Activated T-cell treated with anti-CD3 and anti-CD28 coated beads, Interleukin-2, amount 50 U/mL, for 24 hours (primary cell): ENCODE measurements around the gene CORO1C.

Experiments used
- DNase-seq: peaks from one replicate; pipeline ENCODE4 v3.0.0-alpha.2; 2020
- H3K27ac Mint-ChIP-seq: 2 replicates; pipeline ENCODE4 v1.8.0; 2020; ENCODE audit warnings: mild to moderate bottlenecking, mixed read lengths
- H3K27me3 Mint-ChIP-seq: 2 replicates; pipeline ENCODE4 v1.8.0; 2020; ENCODE audit warnings: mixed read lengths
- H3K36me3 Mint-ChIP-seq: 2 replicates; pipeline ENCODE4 v1.8.0; 2020; ENCODE audit warnings: low read depth, mixed read lengths
- H3K4me1 Mint-ChIP-seq: 2 replicates; pipeline ENCODE4 v1.8.0; 2020; ENCODE audit warnings: low read depth, mixed read lengths
- H3K4me3 Mint-ChIP-seq: 2 replicates; pipeline ENCODE4 v1.8.0; 2020; ENCODE audit warnings: mild to moderate bottlenecking, moderate library complexity, mixed read lengths
- H3K9me3 Mint-ChIP-seq: 2 replicates; pipeline ENCODE4 v1.8.0; 2020; ENCODE audit warnings: mixed read lengths

Gene CORO1C

GRCh38 chr12:108690542-108691174 lies 40.7 kb downstream of the CORO1C start:
- Mint-ChIP-seq H3K9me3 (peaks cover 3% of the 10 kb centered on the region), H3K36me3 (peaks cover 11% of the 10 kb centered on the region), H3K4me1 (peaks cover 82% of the 10 kb centered on the region), H3K27me3 (no peaks in the 10 kb centered on the region), H3K27ac (peak overlapping the region; percentile 99), H3K4me3 (peak overlapping the region; percentile 64)
- no peak for DNase-seq

DNA sequence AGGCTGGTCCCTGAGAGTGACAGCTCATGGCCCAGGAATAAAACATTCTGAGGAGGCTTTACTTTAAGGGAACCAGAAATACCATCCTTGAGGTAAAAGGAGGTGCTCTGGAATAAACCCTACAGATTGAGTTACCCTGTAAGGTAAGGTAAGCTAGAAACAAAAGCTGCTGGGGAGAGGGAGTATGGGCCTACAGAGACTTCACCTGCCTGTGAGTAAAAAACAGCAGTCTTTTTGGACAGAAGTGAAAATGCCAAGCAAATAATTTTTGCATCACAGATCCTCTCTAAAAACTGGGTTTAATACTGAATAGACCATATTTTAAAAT lies 41.2 kb downstream of the CORO1C start:
- H3K4me3 Mint-ChIP-seq, result peak overlapping the region; percentile 64
- H3K27ac Mint-ChIP-seq, result peak overlapping the region; percentile 99
- no peaks in the 10 kb centered on the region for H3K27me3 Mint-ChIP-seq
- peaks cover 80% of the 10 kb centered on the region for H3K4me1 Mint-ChIP-seq
- peaks cover 7% of the 10 kb centered on the region for H3K36me3 Mint-ChIP-seq
- peaks cover 2% of the 10 kb centered on the region for H3K9me3 Mint-ChIP-seq
- DNase-seq, result no peak

GRCh38 chr12:108689314-108690190 lies 41.8 kb downstream of the CORO1C start:
- Mint-ChIP-seq H3K27ac (peak overlapping the region; percentile 99), H3K9me3 (no peaks in the 10 kb centered on the region), H3K27me3 (no peaks in the 10 kb centered on the region), H3K36me3 (peaks cover 4% of the 10 kb centered on the region), H3K4me1 (peaks cover 77% of the 10 kb centered on the region), H3K4me3 (peak overlapping the region; percentile 64)
- DNase-seq, result peak; percentile 63

GRCh38 chr12:108686780-108687179 lies 44.5 kb downstream of the CORO1C start:
- no peak for DNase-seq
- no peaks in the 10 kb centered on the region for H3K9me3 Mint-ChIP-seq
- H3K36me3 Mint-ChIP-seq, result no peaks in the 10 kb centered on the region
- no peaks in the 10 kb centered on the region for H3K27me3 Mint-ChIP-seq
- peaks cover 52% of the 10 kb centered on the region for H3K4me1 Mint-ChIP-seq
- H3K27ac Mint-ChIP-seq, result peak overlapping the region; percentile 51
- no peak overlapping the region for H3K4me3 Mint-ChIP-seq

GRCh38 chr12:108685469-108686260 lies 45.7 kb downstream of the CORO1C start:
- DNase-seq, result no peak
- Mint-ChIP-seq H3K4me1 (peaks cover 44% of the 10 kb centered on the region), H3K27me3 (no peaks in the 10 kb centered on the region)

GRCh38 chr12:108683906-108684556 lies 47.3 kb downstream of the CORO1C start:
- Mint-ChIP-seq H3K27me3 (no peaks in the 10 kb centered on the region), H3K27ac (no peak overlapping the region), H3K9me3 (no peaks in the 10 kb centered on the region), H3K4me1 (peaks cover 29% of the 10 kb centered on the region), H3K4me3 (no peak overlapping the region), H3K36me3 (no peaks in the 10 kb centered on the region)
- DNase-seq, result no peak

More at GRCh38 chr12:108685469-108686260, 45.7 kb downstream of the CORO1C start:
- H3K27ac Mint-ChIP-seq, result no peak overlapping the region
- no peak overlapping the region for H3K4me3 Mint-ChIP-seq
- H3K36me3 Mint-ChIP-seq, result no peaks in the 10 kb centered on the region
- no peaks in the 10 kb centered on the region for H3K9me3 Mint-ChIP-seq

DNA sequence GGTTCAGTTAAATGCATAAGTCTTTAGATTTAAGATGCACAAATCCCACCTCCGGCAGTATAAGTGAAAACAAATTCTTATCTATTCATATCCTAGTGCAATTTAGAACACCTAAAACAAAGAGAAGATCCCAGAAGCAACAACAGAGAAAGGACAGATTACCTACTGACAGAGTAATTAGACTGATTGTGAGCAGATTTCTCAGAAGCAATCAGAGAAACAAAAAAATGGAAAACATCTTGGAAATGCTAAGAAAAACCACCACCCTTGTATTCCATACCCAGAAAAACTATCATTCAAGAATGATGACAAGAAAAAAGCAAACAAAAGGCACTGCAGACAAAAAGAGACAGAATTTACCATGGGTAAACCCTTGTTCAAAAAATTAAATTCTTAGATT lies 50.0 kb downstream of the CORO1C start:
- Mint-ChIP-seq H3K4me3 (no peak overlapping the region), H3K27me3 (no peaks in the 10 kb centered on the region), H3K9me3 (no peaks in the 10 kb centered on the region), H3K27ac (no peak overlapping the region), H3K36me3 (peaks cover 12% of the 10 kb centered on the region), H3K4me1 (peaks cover 20% of the 10 kb centered on the region)
- no peak for DNase-seq

DNA sequence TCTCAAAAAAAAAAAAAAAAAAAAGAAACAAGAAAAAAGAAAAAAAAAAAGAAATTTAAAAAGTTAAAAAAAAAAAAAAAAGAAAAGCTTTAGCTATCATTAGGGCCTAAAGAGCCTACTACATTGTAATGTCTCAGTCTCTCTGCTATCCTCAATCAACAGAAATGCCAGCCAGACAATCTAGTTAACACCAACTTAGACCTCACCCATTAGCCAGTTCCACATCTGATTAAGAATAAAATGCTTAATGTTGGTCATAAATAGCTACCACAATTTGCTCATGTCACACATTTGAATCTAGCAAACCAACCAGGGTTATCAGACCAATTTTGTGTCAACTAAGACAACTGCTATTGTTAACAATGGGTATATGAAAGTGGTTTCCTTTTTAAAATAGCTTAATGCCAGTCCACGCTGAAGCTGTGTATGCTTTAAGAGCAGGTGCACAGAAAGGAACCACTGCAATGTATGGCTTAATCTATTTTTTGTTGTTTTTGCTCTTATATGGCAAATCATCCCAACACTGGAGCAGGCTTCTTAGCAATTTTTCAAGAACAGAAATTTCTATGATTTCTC lies 52.1 kb downstream of the CORO1C start:
- no peak for DNase-seq
- no peak overlapping the region for H3K27ac Mint-ChIP-seq
- no peak overlapping the region for H3K4me3 Mint-ChIP-seq
- no peaks in the 10 kb centered on the region for H3K27me3 Mint-ChIP-seq
- peaks cover 25% of the 10 kb centered on the region for H3K36me3 Mint-ChIP-seq
- peaks cover 10% of the 10 kb centered on the region for H3K4me1 Mint-ChIP-seq
- H3K9me3 Mint-ChIP-seq, result no peaks in the 10 kb centered on the region

DNA sequence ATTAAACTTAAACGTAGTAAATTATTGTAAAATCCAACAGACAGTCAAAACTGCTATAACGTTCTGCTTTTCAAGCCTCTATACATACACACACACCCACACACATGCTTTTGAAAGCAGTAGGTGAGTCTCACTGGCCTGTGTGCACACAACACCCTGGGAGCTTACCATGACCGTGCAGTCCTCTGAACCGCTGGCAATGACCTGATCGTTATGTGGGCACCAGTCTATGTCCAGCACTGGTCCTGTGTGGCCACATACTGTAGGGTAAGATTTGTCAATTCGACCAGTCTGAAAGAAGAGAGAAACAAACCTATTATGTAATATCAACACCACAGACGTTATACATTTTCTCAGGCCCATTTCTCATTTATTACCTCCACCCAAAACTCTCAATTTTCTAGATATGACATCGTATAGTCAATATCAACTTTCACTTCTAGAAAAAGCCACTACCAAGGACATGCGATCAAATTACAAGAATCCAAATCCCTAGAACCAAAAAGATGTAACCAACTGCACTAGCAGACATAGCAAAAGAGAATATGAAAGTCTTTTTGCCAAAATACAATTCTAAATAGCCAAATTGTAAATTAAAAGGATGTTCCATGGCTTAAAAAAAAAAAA lies 53.1 kb downstream of the CORO1C start:
- DNase-seq, result no peak
- peaks cover 29% of the 10 kb centered on the region for H3K36me3 Mint-ChIP-seq
- H3K4me1 Mint-ChIP-seq, result peaks cover 10% of the 10 kb centered on the region
- H3K27ac Mint-ChIP-seq, result peak overlapping the region; percentile 16
- H3K9me3 Mint-ChIP-seq, result no peaks in the 10 kb centered on the region
- H3K4me3 Mint-ChIP-seq, result no peak overlapping the region
- H3K27me3 Mint-ChIP-seq, result no peaks in the 10 kb centered on the region

DNA sequence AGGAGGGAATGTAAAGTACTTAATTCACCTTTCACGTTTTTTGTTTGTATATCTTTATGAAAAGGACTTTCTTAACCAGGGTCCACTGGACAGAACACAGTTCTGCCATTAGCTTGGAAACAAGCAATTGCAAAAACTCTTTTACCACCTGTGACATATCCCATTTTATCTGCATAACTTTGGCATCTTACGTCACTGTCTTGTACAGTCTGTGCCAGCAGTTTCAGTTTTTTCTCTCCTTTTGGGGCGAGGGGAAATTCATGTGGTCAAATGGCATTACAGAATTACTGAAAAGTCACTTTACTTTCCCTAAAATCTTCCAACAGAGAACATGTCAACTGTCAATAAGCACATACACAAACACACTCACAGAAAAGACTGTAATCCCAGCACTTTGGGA lies 53.9 kb downstream of the CORO1C start:
- no peak for DNase-seq
- Mint-ChIP-seq H3K4me3 (no peak overlapping the region), H3K9me3 (no peaks in the 10 kb centered on the region), H3K27me3 (no peaks in the 10 kb centered on the region), H3K27ac (no peak overlapping the region), H3K4me1 (peaks cover 10% of the 10 kb centered on the region), H3K36me3 (peaks cover 29% of the 10 kb centered on the region)

DNA sequence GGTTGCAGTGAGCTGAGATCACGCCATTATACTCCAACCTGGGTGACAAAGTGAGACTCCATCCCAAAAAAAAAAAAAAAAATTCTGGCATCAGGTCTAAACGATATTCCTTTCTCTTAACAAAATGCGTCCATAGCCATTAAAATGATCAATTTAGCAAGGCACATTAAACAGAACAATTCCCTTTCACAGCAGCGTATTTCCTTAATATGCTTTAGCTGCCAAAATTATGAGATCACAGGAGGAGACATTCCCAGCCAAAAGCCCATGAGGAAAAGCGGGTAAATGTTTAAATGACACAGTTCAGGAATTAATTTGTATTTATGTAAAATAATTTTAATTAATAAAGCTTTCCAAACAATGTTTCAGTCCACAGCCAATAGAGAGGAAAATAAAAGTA lies 54.6 kb downstream of the CORO1C start:
- Mint-ChIP-seq H3K27me3 (no peaks in the 10 kb centered on the region), H3K4me1 (peaks cover 10% of the 10 kb centered on the region), H3K36me3 (peaks cover 29% of the 10 kb centered on the region), H3K4me3 (no peak overlapping the region), H3K9me3 (no peaks in the 10 kb centered on the region), H3K27ac (no peak overlapping the region)
- DNase-seq, result no peak

DNA sequence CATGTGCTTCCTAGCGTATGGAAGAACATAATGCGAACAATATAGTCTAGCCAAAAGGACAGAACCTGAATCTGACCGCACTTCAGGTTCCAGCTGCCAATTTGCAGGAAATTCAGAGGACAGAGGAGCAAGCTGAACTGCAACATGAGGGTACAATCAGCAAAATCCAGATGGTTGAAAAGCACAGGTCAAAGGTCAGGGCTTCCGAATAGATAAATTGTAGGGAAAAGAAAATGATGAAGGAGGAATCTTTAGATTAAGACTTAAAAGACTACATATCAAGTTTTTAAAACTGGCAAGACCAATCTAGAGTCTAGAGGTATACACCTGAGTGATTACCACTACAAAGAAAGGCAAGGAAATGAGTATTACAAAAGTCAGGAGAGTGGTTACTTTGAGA lies 55.5 kb downstream of the CORO1C start:
- peaks cover 7% of the 10 kb centered on the region for H3K4me1 Mint-ChIP-seq
- no peak overlapping the region for H3K27ac Mint-ChIP-seq
- H3K27me3 Mint-ChIP-seq, result no peaks in the 10 kb centered on the region
- no peak overlapping the region for H3K4me3 Mint-ChIP-seq
- H3K9me3 Mint-ChIP-seq, result no peaks in the 10 kb centered on the region
- no peak for DNase-seq
- H3K36me3 Mint-ChIP-seq, result peaks cover 29% of the 10 kb centered on the region

GRCh38 chr12:108672054-108672453 lies 59.3 kb downstream of the CORO1C start:
- Mint-ChIP-seq H3K36me3 (peaks cover 22% of the 10 kb centered on the region), H3K27ac (no peak overlapping the region), H3K4me3 (no peak overlapping the region), H3K27me3 (no peaks in the 10 kb centered on the region), H3K9me3 (no peaks in the 10 kb centered on the region), H3K4me1 (no peaks in the 10 kb centered on the region)
- DNase-seq, result no peak

- H3K9me3 Mint-ChIP-seq, result no peaks in the 10 kb centered on the region
- no peaks in the 10 kb centered on the region for H3K4me1 Mint-ChIP-seq
- H3K36me3 Mint-ChIP-seq, result peaks cover 15% of the 10 kb centered on the region
Measured at GRCh38 chr12:108671110-108671509, 60.2 kb downstream of the CORO1C start.

More at GRCh38 chr12:108671110-108671509, 60.2 kb downstream of the CORO1C start:
- H3K27me3 Mint-ChIP-seq, result no peaks in the 10 kb centered on the region
- no peak for DNase-seq
- H3K4me3 Mint-ChIP-seq, result no peak overlapping the region
- H3K27ac Mint-ChIP-seq, result no peak overlapping the region
